Activated CD8-positive, alpha-beta memory T cell treated with anti-CD3 and anti-CD28 coated beads, Interleukin-2, amount 10 ng/mL, durations not matched to agents 7 days and 5 days (primary cell): ENCODE data around the gene TLX1. TPM values are rescaled to one million over a fixed set of nuclear protein-coding genes. Genes with fewer than 3 reads are reported as not detected.

Experiments used
- ATAC-seq: fragments of 150-1000 bp; cut with Tn5 transposase; one replicate; pipeline ENCODE4 v1.10.0; 2021; ENCODE audit warnings: moderate library complexity
- CTCF ChIA-PET: fragments of 350-600 bp; sonication (Branson Sonifier 250); formaldehyde crosslinking; loops from one replicate; lab custom pipeline; 2021; ENCODE audit warnings: antibody characterized with exemption; lab: Charles Lee
- DNase-seq: peaks from one replicate; pipeline ENCODE4 v3.0.0-alpha.2; 2020
- H3K27ac Mint-ChIP-seq: one replicate; pipeline ENCODE4 v1.8.0; 2021; ENCODE audit warnings: mild to moderate bottlenecking, mixed read lengths
- H3K27me3 Mint-ChIP-seq: one replicate; pipeline ENCODE4 v1.8.0; 2021; ENCODE audit warnings: mixed read lengths
- H3K36me3 Mint-ChIP-seq: one replicate; pipeline ENCODE4 v1.8.0; 2021; ENCODE audit warnings: mild to moderate bottlenecking, mixed read lengths
- H3K4me1 Mint-ChIP-seq: one replicate; pipeline ENCODE4 v1.8.0; 2021; ENCODE audit warnings: mixed read lengths
- H3K4me3 Mint-ChIP-seq: one replicate; pipeline ENCODE4 v1.8.0; 2021; ENCODE audit warnings: mild to moderate bottlenecking, moderate library complexity, mixed read lengths
- H3K9me3 Mint-ChIP-seq: one replicate; pipeline ENCODE4 v1.8.0; 2022; ENCODE audit warnings: low read depth, mixed read lengths
- total RNA-seq, 2 experiments: library from RNA; stranded (reverse); gene quantifications; one replicate each; pipeline ENCODE4 v1.2.3, GENCODE V29; 2021

TLX1 gene
- total RNA-seq, 2 experiments from 2014 or later: not detected

DNA sequence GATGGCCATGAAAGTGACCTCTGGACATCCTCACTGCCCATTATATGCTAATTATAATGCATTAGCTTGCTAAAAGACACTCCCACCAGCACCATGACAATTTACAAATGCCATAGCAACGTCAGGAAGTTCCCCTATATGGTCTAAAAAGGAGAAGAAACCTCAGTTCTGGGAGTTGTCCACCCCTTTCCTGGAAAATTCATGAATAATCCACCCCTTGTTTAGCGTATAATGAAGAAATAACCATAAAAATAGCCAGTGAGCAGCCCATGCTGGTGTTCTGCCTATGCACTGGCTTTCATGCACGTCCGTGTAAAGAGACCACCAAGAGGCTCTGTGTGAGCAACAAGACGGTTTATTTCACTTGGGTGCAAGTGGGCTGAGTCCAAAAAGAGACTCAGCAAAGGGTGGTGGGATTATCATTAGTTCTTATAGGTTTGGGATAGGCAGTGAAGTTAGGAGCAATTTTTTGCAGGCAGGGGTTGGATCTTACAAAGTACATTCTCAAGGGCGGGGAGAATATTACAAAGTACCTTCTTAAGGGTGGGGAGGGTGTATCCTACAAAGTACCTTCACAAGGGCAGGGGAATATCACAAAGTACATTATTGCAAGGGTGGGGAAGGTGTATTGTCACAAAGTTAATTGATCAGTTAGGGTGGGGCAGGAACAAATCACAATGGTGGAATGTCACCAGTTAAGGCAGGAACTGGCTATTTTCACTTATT lies 52.5 kb downstream of the TLX1 start:
- peaks cover 31% of the 10 kb centered on the region for H3K27me3 Mint-ChIP-seq
- DNase-seq: no peak
- H3K27ac Mint-ChIP-seq: no peak overlapping the region
- CTCF ChIA-PET: no interaction called here
- H3K36me3 Mint-ChIP-seq: no peaks in the 10 kb centered on the region
- H3K9me3 Mint-ChIP-seq: no peaks in the 10 kb centered on the region
- ATAC-seq: no peak
- no peaks in the 10 kb centered on the region for H3K4me1 Mint-ChIP-seq
- no peak overlapping the region for H3K4me3 Mint-ChIP-seq

Other genes starting within 250 kb of the TLX1 start
- gene SLF2, start 218.3 kb upstream of the TLX1 start, total RNA-seq: 10 to 100 TPM; 41.4 to 53.0 TPM
- gene SEMA4G, start 161.8 kb upstream of the TLX1 start, total RNA-seq: under 1 TPM; 0.26 to 0.45 TPM
- gene MRPL43, start 143.8 kb upstream of the TLX1 start, total RNA-seq: 10 to 100 TPM; 48.2 to 52.2 TPM
- 10 to 100 TPM; 11.2 to 18.7 TPM for gene TWNK, start 143.8 kb upstream of the TLX1 start, total RNA-seq
- gene LZTS2, start 131.5 kb upstream of the TLX1 start, total RNA-seq: 10 to 100 TPM; 12.6 to 12.7 TPM
- 1 to 10 TPM in 1 of 2 experiments, under 1 TPM in 1; 0.59 to 1.2 TPM for gene PDZD7, start 100.2 kb upstream of the TLX1 start, total RNA-seq
- gene SFXN3, start 100.1 kb upstream of the TLX1 start, total RNA-seq: 10 to 100 TPM; 38.2 to 48.8 TPM
- gene KAZALD1, start 69.3 kb upstream of the TLX1 start, total RNA-seq: under 1 TPM in 1 of 2 experiments, not detected in 1; 0.30 TPM
- not detected for gene LBX1, start 98.2 kb downstream of the TLX1 start, total RNA-seq
- 10 to 100 TPM; 10.9 to 13.8 TPM for gene BTRC, start 222.9 kb downstream of the TLX1 start, total RNA-seq